Measurements from ENCODE around the gene LDLRAD2.
"Not testable (repeated sequence)": the region's sequence is repeated elsewhere in the genome, so short reads cannot be mapped to it uniquely, and the experiment has no call there.

The LDLRAD2 gene

DNA sequence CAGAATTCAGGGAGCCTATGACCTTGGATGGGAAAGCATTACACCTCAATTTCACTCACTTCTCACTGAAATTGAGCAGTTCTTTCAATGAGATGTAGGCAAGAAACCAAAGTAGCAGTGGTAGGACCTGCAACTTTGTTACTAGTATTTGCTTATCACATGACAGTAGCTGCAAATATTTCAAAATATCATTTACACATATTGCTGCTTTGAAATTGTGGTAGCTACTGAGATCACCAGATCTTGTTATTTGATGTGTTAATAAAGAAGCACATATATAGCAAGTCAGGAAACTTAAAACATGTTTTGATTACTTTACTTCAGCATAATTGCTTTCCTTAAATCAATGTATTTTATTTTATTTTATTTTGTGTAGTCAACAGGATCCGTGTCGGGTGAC is 12.9 kb downstream of the LDLRAD2 start:
- no peak for DNase-seq

DNA sequence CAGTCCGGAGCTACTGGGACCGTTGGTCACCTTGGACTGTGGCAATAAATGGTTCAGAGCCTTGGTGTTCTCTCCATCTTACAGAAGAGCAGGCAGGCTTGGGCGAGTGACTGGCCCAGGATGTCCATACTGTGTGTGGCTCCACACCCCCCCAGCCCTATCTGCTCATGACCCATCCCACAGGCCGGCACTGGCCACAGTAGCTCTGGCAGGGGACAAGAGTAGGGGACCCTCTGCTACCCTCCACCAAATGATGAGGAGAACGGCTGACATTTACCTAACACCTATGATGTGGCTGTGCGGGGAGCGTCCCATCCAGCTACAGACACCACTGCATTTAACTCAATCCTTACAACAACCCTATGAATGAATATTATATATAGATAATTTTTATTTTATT is 13.3 kb downstream of the LDLRAD2 start:
- no peak for DNase-seq

DNA sequence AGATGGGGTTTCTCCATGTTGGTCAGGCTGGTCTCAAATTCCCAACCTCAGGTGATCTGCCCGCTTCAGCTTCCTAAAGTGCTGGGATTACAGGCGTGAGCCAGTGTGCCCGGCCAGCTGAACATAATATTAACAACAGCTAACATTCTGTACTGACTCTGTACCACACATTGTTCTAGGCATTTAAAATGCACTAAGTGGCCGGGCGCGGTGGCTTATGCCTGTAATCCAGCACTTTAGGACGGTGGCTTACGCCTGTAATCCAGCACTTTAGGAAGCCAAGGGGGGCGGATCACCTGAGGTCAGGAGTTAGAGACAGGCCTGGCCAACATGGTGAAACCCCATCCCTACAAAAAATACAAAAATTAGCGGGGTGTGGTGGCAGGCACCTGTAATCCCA is 14.6 kb downstream of the LDLRAD2 start:
- not testable (repeated sequence) for DNase-seq

DNA sequence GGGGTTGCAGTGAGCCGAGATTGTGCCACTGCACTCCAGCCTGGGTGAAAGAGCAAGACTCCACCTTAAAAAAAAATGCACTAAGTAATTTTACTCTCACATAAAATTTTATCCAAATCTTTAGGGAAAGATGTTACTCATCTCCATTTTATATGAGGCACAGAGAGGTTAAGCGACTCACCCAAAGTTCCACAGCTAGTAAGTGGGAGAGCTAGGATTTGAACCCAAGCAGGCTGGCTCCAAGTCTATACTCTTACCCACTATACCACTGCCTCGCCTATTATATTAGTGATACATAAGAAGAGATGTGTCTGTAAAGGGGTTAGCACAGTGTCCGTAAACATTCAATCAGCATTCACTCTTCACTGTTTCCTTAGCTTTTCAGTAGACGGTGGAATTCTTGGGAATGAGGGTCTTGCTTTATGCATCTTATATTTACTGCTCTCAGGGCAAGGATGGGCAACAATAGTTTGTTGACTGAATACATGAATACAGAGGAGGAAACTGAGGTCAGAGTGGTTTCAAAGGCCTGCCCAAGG is 15.1 kb downstream of the LDLRAD2 start:
- DNase-seq: no peak

DNA sequence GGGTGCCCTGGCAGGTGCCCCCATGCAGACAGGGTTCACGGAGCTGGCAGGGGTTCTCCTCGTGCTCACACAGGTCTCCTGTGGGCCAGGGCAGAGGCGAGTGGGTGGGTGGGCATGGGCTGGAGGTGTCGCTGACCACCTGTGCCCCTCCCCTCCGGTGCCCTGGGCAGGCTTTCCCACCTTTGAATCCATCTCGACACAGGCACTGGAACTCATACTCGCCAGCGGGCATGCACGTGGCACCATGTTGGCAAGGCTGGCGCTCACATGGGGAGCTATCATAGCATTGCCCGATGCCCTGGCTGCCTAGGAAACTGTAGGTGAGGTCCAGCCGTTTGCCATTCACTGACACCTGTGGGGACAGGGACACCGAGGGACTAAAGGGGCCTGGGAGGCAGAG is 16.0 kb downstream of the LDLRAD2 start:
- DNase-seq: no peak

DNA sequence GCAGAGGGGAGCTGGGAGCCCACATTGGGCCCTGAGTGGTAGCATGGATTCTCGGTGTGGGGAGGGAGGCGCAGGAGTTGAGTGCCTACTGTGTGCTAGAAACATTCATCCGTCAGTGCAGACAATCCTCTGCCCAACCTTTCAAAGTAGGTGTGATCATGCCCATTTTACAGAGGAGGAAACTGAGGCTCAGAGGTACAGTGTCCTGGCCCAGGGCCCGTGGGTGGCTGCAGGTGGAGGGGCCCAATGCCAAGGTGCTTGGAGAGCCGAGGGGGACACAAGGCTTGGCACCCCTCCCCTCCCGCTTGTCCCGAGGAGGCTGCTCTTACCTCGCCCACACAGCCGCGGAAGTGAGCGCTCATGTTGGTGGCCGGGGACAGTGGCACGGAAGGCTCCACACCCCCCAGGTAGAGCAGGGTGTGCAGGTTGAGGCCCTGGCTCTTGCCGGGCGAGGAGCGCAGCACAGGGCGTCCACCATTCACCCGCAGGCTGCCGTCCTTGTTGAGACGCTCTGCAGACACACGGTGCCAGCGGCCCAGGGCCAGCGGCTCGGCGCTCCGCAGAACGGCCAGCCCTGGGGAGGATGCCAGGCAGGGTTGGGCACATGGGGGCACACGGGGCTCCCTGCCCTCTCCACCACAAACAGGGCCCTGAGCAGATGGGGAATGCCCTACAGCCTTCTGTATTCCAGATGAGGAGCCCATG is 16.6 kb downstream of the LDLRAD2 start:
- DNase-seq: no peak

DNA sequence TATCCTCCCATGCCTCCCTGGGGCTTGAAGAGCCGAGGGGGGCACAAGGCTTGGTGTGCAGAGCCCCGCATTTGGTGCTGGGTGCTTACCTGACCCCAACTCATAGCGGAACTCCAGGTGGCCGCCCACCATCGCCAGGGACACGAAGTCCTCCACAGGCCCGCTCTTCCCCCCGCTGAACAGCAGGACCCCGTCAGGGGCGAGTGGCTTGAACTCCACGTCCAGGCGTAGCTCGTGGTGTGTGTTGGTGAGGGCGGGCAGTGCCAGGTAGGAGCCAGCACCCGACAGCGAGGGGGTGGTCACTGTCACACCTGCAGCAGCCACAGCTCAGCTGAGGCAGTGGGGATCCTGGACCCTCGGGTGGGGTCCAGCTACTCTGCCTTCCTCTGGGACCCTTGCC is 17.2 kb downstream of the LDLRAD2 start:
- DNase-seq: no peak

DNA sequence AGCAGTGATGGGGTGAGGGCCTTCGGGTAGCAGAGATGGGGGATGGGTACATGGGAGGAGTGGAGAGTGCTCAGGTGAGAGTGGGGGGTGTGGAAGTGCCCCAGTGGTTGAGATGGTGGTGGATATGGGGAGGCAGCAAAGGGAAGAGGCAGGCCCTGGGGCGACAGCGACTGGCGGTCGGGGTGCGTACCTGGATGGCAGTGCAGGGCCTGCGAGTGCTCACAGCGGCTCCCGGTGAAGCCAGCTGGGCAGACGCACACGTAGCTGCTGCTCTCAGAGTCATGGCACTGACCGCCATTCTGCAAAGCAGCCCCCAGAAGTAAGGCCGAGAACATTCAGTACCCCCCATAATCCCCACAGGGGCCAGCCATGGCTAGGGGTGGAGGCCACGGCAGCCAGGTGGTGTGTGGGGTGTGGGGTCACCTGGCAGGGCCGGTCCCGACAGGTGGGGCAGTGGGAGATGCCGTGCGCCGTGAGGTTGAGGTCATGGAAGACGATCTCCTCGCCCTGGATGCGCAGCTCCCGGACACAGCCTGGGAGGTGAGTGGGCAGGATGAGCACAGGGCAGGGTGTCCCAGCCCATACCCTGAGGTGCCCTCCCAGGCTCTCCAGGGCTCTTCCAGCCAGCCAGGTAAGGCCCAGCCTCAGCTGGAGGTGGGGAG is 18.9 kb downstream of the LDLRAD2 start:
- DNase-seq: no peak

DNA sequence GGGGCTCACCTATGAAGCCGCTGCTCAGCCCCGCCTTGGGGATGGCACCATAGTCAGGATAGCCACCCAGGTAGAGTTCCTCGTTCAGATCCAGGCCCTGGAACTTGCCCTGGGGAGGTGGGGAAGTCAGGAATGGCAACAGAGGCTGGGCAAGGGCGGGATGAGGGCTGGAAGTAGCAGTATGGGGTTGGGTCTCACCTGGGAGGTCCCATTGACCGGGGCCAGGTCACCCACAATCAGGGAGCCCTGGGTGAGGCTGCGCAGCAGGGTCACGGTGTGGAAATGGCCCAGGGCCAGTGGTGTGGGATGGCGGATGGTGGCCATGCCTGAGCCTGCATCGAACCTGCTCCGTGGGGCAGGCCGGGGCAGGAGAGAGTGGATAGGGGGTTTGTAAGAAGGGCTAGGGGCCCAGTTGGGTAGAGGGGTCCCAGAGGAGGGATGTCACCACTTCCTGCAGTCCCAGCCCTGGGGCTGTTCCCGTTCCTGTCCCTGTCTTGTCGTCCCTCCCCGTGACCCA is 19.4 kb downstream of the LDLRAD2 start:
- no peak for DNase-seq

DNA sequence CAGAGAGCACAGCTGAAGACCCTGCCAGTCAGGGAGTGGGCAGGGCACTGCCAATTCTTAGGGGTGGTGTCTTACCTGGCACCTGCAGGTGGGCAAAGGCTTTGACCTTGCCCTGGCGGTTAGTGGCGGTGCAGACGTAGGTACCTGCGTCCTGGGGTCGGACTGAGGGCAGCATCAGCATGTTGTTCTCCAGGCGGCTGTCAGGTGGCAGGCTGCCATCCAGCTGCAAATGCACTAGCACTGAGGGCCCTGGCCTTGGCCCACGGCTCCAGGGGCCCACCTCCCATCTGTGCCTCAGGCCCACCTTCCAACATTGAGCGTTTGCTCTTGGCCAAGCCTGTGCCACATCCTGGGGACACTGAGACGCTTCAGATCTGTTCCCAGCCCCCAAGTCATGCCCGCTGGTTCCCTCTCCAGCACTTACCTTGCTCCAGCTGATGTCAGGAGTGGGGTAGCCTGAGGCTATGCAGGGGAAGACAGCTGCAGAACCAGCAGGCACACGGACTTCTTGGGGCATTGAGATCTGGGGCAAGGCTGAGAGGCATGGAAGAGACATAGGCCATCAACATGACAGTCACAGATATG is 21.4 kb downstream of the LDLRAD2 start:
- DNase-seq: no peak

DNA sequence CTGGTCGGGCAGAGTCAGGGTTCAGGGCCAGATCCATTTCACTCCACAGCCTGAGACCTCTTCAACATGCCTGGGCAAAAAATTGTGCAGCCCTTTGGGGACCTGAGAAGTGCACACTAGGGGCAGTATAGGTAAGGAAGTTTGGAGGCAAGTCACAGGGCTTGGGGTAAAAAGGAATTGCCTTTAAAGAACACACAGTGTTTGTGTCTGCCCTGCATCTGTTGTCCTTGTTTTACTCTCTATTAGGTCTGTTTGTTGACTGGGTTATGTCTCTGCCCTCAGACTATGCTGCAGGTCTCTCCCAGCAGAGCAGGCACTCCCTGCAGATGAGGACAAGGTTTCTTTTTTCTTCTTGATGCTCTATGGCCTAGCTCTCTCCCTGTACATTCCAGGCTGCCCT is 22.0 kb downstream of the LDLRAD2 start:
- no peak for DNase-seq

DNA sequence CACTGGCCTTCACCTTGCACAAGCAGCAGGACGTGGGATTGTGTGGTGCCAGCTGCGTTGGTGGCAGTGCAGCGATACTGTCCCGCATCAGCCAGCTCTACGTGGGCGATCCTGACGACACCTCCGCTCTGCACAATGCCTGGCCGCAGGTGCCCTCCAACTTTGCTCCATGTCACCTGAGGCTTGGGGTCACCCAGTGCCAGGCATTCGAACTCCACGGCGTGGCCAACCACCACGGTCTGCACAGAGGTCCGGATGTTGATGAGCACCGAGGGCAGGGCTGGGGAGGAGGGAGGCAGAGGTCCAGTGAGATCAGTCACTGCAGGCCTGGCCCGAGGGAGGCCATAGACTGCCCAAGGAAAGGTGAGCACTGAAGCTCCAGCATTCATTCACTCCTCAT is 22.6 kb downstream of the LDLRAD2 start:
- DNase-seq: no peak

DNA sequence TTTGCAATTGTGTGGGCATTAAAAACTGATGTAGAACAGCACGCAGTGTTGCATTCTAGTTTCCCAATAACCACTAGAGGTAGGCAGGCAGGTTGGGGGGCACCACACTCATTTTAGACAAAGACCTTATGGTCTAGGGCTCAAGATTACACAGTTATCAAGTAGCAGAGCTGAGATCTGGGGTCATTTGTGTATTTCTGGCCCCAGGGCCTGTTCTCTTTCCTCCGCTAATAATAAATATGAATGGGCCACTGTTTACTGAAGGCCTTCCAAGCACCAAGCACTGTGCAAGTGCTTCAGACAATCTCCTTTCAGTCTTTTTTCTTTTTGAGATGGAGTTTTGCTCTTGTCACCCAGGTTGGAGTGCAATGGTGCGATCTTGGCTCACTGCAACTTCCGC is 23.9 kb downstream of the LDLRAD2 start:
- no peak for DNase-seq

DNA sequence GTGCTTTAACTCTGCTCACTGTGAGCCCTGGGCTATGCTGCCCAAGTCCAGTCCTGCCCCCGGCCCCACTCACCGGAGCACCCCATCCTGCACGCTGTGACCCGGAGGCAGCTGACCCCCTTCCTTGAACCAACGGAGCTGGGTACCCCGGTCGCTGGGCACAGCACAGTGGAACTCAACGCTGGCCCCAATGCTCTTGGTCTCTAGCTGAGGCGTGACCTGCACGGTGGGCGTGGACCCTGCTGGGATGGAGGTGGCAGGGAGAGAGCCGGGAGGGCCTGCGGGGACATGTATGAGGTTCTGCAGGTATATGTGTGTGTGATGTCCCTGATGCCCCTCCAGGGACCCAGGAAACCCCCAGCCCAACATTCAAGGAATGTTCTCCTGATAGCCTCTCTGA is 24.7 kb downstream of the LDLRAD2 start:
- DNase-seq: no peak

DNA sequence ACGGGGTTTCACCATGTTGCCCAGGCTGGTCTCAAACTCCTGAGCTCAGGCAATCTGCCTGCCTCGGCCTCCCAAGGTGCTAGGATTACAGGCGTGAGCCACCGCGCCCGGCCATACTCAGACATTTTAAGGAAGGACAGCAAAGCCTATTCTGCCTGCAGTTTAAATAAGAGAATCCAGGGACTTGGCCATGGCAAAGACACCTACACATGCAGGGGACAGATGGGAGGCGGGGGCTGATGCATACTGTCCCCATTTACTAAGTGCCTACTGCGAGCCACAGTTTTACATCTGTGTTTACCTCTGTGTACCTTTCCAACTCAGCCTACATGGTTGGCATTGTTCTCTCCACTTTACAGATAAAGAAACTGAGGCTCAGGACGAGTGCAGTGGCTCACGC is 25.4 kb downstream of the LDLRAD2 start:
- DNase-seq: no peak

DNA sequence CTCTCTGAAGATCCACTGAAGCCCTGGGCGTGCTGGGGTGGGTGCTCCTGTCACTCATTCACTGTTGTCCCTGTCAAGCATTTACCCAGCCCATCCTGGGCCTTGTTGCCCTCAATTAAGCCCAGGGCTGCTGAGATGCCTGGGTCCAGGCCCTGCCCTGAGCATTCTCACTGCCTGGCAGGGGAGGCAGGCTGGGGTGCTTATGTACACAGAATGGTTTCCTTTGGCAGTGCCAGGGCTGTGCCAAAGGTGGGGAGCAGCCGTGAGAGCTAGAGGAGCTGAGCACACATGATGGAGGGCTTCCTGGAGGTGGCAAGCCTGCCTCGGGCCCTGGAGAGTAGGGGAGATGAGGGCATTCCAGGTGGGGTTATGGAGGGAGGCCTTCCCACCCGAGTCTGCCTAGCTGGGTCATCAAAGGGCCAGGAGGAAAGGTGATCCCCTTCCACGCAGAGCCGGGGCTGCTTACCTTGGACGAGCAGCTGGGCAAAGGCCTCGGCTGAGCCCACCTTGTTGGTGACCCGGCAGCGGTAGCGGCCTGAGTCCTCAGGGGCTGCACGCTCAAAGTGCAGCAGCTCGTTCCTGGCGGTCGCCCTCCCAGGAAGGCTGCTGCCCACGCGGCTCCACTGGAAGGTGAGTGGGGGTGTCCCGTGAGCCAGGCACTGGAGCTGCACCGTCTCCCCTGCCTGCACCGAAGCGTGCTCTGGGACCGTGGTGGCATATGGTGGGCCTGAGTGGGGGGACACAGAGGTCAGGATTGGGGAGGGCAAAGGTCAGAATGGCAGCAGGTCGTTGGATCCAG is 26.5 kb downstream of the LDLRAD2 start:
- no peak for DNase-seq

DNA sequence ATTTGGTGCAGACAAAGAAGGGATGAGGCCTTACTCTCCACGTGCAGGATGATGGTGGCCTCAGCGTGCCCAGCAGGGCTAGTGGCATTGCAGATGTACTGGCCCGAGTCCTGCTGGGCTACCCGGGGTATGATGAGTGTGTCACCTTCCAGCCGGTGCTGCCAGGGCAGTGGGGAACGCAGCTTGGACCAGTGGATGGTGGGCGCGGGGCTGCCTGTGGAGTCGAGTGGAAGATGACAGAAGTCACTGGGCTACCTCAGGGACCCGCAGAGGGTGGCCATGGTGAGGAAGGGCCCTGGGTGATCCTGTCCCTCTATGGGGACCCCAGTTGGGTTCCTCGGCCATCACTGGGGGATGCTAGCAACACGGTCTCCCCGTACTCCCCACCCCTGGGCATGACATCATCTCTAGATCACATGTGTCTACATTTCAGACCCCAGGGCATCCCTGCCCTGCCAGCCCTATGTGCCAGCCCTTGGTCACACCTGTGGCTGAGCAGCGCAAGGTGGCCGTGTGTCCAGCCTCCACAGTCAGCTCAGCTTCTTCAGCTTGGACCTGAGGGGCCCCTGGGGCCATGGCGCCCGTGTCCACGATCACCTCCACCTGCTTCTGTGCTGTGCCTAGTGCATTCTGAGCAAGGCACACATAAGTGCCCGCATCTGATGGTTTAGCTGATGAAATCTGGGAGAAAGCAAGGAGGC is 27.4 kb downstream of the LDLRAD2 start:
- no peak for DNase-seq

DNA sequence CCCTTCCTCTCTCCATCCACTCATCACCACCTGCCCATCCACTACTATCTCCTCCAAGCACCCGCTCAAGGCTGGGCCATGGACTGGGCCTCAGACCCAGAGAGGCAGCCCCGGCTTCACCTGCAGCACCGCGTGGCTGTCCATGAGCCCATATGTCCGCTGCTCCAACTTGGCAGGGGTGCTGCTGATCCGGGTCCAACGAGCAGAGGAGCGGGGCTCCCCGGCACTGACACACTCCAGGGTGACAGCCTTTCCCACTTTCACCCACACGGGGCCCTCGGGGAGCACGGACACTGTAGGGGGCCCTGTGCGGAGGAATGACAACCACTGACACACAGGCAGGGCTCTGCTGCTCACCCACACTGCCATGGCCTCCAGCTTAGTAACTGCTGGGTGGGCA is 28.9 kb downstream of the LDLRAD2 start:
- no peak for DNase-seq

DNA sequence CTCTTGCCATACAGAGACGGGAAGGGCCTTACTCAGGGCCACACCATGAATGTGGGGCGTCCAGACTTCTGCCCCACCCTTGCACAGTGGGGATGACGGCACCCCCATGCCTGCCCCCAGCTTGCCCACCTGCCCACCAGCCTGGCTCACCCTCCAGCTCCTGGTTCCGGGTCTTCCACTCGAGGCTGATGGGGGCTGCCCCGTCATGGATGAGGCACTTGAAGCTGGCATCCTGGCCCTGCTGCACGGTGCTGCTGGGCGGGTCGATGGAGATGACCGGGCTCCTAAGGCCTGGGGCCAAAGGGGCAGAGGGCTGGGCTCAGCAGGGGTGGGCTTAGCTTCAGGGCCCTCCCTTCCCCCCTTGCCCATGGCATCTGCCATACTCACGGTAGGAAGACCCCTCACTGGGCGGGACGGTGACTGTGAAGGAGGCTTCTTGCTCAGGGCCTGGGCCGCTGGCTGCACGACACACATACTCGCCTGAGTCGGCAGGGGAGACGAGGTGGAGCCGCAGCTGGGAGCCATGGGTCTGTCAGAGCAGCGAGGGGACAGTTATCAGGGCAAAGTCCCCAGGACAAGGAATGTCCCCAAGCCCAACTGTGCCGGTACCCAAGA is 29.9 kb downstream of the LDLRAD2 start:
- no peak for DNase-seq

DNA sequence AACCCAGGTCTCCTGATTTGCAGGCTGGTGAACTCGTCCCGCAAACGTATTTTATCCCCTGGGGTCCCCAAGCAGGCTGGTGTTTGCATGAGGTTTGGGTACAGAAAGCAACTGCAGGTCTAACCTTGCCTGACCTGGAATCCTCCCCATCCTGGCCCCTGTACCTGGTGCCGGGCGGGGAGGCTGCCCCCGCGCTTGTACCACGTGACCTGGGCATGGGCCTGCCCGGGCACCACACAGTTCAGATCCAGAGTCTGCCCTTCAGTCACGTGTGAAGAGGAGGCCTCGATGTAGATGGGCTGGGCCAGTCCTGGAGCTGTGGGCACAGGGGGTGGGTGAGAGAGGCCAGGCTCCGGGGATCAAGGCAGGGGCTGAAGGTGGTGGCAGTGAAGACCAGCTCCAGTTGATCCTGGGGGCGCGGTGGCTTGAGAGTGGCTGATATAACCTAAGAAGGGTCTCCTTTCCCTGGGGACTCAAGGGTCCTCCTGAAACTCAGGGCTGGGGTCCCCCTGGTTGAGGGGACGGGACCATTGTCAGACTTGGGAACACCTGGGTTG is 30.6 kb downstream of the LDLRAD2 start:
- no peak for DNase-seq

DNA sequence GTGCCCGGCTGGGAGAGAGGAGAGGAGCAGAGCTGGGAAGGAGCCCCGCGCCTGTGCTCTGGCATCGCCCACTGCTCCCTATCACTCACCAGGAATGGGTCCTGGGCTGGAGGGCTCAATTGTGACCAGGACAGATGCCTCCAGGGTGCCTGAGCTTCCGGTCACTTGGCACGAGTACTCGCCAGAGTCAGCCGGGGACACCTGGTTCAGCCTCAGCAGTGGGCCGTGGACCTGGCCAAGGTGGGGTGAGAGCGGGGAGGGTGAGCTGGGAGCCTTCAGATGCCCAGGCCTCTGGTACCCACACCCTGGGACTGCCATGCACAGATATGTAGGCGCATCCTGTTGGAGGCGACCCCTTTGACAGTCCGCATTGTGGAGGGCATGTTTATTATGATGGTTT is 31.1 kb downstream of the LDLRAD2 start:
- no peak for DNase-seq

DNA sequence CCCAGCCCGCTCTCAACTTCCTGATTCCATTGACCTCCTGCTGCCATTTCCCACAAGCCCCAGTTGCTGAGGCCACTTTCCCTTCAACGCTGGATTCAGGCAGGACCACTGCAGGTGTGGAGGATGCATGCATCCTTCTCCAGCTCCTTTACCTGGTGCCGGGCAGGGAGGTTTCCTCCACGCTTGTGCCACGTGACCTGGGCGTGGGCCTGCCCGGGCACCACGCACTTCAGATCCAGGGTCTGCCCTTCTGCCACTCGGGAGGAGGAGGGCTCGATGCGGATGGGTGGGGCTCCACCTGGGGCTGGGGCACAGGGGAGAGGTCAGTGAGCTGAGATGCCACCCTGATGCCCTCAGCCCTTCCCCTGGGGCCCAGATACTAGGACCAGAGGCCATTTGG is 31.9 kb downstream of the LDLRAD2 start:
- no peak for DNase-seq
